ENCODE results near the gene MRPL42. TPM values are rescaled to one million over a fixed set of nuclear protein-coding genes. Genes with fewer than 3 reads are reported as not detected.

Gene MRPL42
- total and polyA plus RNA-seq, 2 donors (not counting 1 experiment from before 2014, with no cell fraction given) = 31.5 to 45.2 TPM

- DNase-seq (no peak), ATAC-seq (ENCODE audit: low read depth) (no peak)
- TF ChIP-seq EZH2 (IDR thresholded peaks at IDR 0.05; ENCODE audit: borderline replicate concordance, insufficient read depth, low read depth, low read length, poor library complexity, severe bottlenecking) = no peak
- no peak for TF ChIP-seq CTCF (IDR thresholded peaks at IDR 0.05)
- H3K4me3 Mint-ChIP-seq = no peak overlapping the region
- ChIA-PET CTCF (no interaction called here), POLR2A (no interaction called here)
- Histone ChIP-seq H3K9ac (ENCODE audit: low read length) (no peak overlapping the region), H4K20me1 (ENCODE audit: control insufficient read depth, insufficient read depth, low read length, poor library complexity, severe bottlenecking) (no peaks in the 10 kb centered on the region), H3K4me1 (ENCODE audit: control insufficient read depth in 2 of 2, insufficient read depth in 2 of 2, low read length in 2 of 2) (no peaks in the 10 kb centered on the region), H3K4me3 (ENCODE audit: control extremely low read depth in 1 of 5, extremely low read depth in 1 of 5, insufficient read depth in 1 of 5, low read depth in 2 of 5, low read length in 4 of 5) (no peak overlapping the region), H3K4me2 (replicated peaks; ENCODE audit: low read depth, low read length, poor library complexity, severe bottlenecking) (no peak overlapping the region), H3K9me3 (ENCODE audit: control extremely low read depth in 1 of 3, control insufficient read depth in 2 of 3, insufficient read depth in 1 of 3, low read length in 2 of 3) (no peaks in the 10 kb centered on the region), H3K27ac (ENCODE audit: low read length in 2 of 2) (no peak overlapping the region), H3K36me3 (replicated peaks in 1 of 2; ENCODE audit: control extremely low read depth in 1 of 2, control insufficient read depth in 1 of 2, extremely low read depth in 1 of 2, insufficient read depth in 2 of 2, low read length in 1 of 2) (no peaks in the 10 kb centered on the region), H3K27me3 (replicated peaks in 1 of 4; ENCODE audit: control extremely low read depth in 1 of 4, control insufficient read depth in 3 of 4, insufficient read depth in 4 of 4, low read length in 3 of 4) (peaks cover 0 to 3% (median 0%) of the 10 kb centered on the region in 4 experiments), H3K79me2 (ENCODE audit: control insufficient read depth, insufficient read depth, low read length) (no peaks in the 10 kb centered on the region), H2AFZ (ENCODE audit: insufficient read depth, low read depth, low read length, poor library complexity, severe bottlenecking) (no peak overlapping the region)
- 100% methylated on average over 2 of the region's 2 CpGs for WGBS (ENCODE audit: insufficient coverage)
- no peaks in the 10 kb centered on the region for H3K9me3 Mint-ChIP-seq (ENCODE audit: insufficient read depth)
- no peaks in the 10 kb centered on the region for H3K4me1 Mint-ChIP-seq
- intact Hi-C loops (cut with micrococcal nuclease) = no loop called here
- no peak overlapping the region for H3K27ac Mint-ChIP-seq
- peaks cover 9% of the 10 kb centered on the region for H3K27me3 Mint-ChIP-seq
Measured at GRCh38 chr12:93547778-93548177, 80.5 kb downstream of the MRPL42 start.

GRCh38 chr12:93549174-93549573 lies 81.9 kb downstream of the MRPL42 start:
- no peak for ATAC-seq (ENCODE audit: low read depth)

More at GRCh38 chr12:93549174-93549573, 81.9 kb downstream of the MRPL42 start:
- Histone ChIP-seq H2AFZ (ENCODE audit: insufficient read depth, low read depth, low read length, poor library complexity, severe bottlenecking) (no peak overlapping the region), H3K9ac (ENCODE audit: low read length) (no peak overlapping the region), H3K36me3 (replicated peaks in 1 of 2; ENCODE audit: control extremely low read depth in 1 of 2, control insufficient read depth in 1 of 2, extremely low read depth in 1 of 2, insufficient read depth in 2 of 2, low read length in 1 of 2) (no peaks in the 10 kb centered on the region), H3K27ac (ENCODE audit: low read length in 2 of 2) (no peak overlapping the region), H3K4me1 (ENCODE audit: control insufficient read depth in 2 of 2, insufficient read depth in 2 of 2, low read length in 2 of 2) (no peaks in the 10 kb centered on the region), H4K20me1 (ENCODE audit: control insufficient read depth, insufficient read depth, low read length, poor library complexity, severe bottlenecking) (no peaks in the 10 kb centered on the region), H3K79me2 (ENCODE audit: control insufficient read depth, insufficient read depth, low read length) (no peaks in the 10 kb centered on the region), H3K9me3 (ENCODE audit: control extremely low read depth in 1 of 3, control insufficient read depth in 2 of 3, insufficient read depth in 1 of 3, low read length in 2 of 3) (peaks cover 0 to 3% (median 0%) of the 10 kb centered on the region in 3 donors), H3K27me3 (replicated peaks in 1 of 4; ENCODE audit: control extremely low read depth in 1 of 4, control insufficient read depth in 3 of 4, insufficient read depth in 4 of 4, low read length in 3 of 4) (no peaks in the 10 kb centered on the region), H3K4me2 (replicated peaks; ENCODE audit: low read depth, low read length, poor library complexity, severe bottlenecking) (no peak overlapping the region), H3K4me3 (ENCODE audit: control extremely low read depth in 1 of 5, extremely low read depth in 1 of 5, insufficient read depth in 1 of 5, low read depth in 2 of 5, low read length in 4 of 5) (no peak overlapping the region)
- 74% methylated on average over 5 of the region's 6 CpGs for WGBS (ENCODE audit: insufficient coverage)
- intact Hi-C loops (cut with micrococcal nuclease) = no loop called here
- no peak overlapping the region for H3K27ac Mint-ChIP-seq
- H3K4me3 Mint-ChIP-seq = no peak overlapping the region
- POLR2A ChIA-PET = no interaction called here
- no peak for TF ChIP-seq CTCF (IDR thresholded peaks at IDR 0.05)
- TF ChIP-seq EZH2 (IDR thresholded peaks at IDR 0.05; ENCODE audit: borderline replicate concordance, insufficient read depth, low read depth, low read length, poor library complexity, severe bottlenecking) = no peak
- CTCF ChIA-PET = no interaction called here
- DNase-seq = no peak
- no peaks in the 10 kb centered on the region for H3K4me1 Mint-ChIP-seq
- H3K9me3 Mint-ChIP-seq (ENCODE audit: insufficient read depth) = no peaks in the 10 kb centered on the region
- H3K27me3 Mint-ChIP-seq = peaks cover 6% of the 10 kb centered on the region
